Fibroblast of lung (primary cell): ENCODE results near the gene EXOC2. TPM values are rescaled to one million over a fixed set of nuclear protein-coding genes. Genes with fewer than 3 reads are reported as not detected.

Source experiments
- DNase-seq, 2 donors: peaks; one replicate each; pipeline versions ENCODE4 v3.0.0 to v3.0.0-alpha.2; 2010; ENCODE audit warnings: low read depth in 2 of 2
- H2AFZ ChIP-seq: 2 replicates; pipeline ENCODE4 v1.5.1; 2012; ENCODE audit warnings: low read length, control low read depth, inconsistent platforms
- H3K27ac ChIP-seq: 2 replicates; pipeline ENCODE4 v1.5.1; 2011; ENCODE audit warnings: low read length, control low read depth; ENCODE audit not compliant: insufficient read depth
- H3K27me3 ChIP-seq: 2 replicates; pipeline ENCODE4 v1.5.1; 2011; ENCODE audit warnings: mild to moderate bottlenecking, low read length; ENCODE audit not compliant: control insufficient read depth, insufficient read depth
- H3K36me3 ChIP-seq: 2 replicates; pipeline ENCODE4 v1.5.1; 2011; ENCODE audit warnings: low read length; ENCODE audit not compliant: control insufficient read depth, insufficient read depth
- H3K4me1 ChIP-seq: 2 replicates; pipeline ENCODE4 v1.5.1; 2011; ENCODE audit warnings: low read length; ENCODE audit not compliant: control insufficient read depth, insufficient read depth; ENCODE audit errors: extremely low read depth
- H3K4me2 ChIP-seq: 2 replicates; pipeline ENCODE4 v1.5.1; 2011; ENCODE audit warnings: low read length, control low read depth; ENCODE audit not compliant: insufficient read depth; ENCODE audit errors: extremely low read depth
- H3K4me3 ChIP-seq, 4 experiments: fragments of 200-600 bp in 1 of 4; sonication (generic) in 1 of 4; replicated peaks in 1 of 4; 2 replicates each; pipeline ENCODE4 v1.5.1; 2011 to 2016; ENCODE audit warnings: low read length in 4 of 4, low read depth in 3 of 4, mild to moderate bottlenecking in 3 of 4, control low read depth in 2 of 4, inconsistent platforms in 1 of 4, mixed read lengths in 1 of 4; ENCODE audit not compliant: insufficient read depth in 1 of 4; ENCODE audit errors: control extremely low read depth in 1 of 4
- H3K79me2 ChIP-seq: 2 replicates; pipeline ENCODE4 v1.5.1; 2012; ENCODE audit warnings: mild to moderate bottlenecking, low read length, inconsistent platforms; ENCODE audit not compliant: control insufficient read depth, insufficient read depth
- H3K9ac ChIP-seq: 2 replicates; pipeline ENCODE4 v1.5.1; 2011; ENCODE audit warnings: mild to moderate bottlenecking, low read length, control low read depth; ENCODE audit not compliant: insufficient read depth
- H3K9me3 ChIP-seq: 2 replicates; pipeline ENCODE4 v1.5.1; 2012; ENCODE audit warnings: low read depth, low read length; ENCODE audit not compliant: control insufficient read depth, insufficient read depth
- H4K20me1 ChIP-seq: 2 replicates; pipeline ENCODE4 v1.5.1; 2011; ENCODE audit warnings: low read length; ENCODE audit not compliant: control insufficient read depth, insufficient read depth; ENCODE audit errors: extremely low read depth
- CTCF ChIP-seq, 2 donors: IDR thresholded peaks in 1 of 2; conservative IDR thresholded peaks in 1 of 2; 1 replicate in 1 of 2; 2 replicates in 1 of 2; pipeline ENCODE4 v1.5.1; 2011 to 2012; ENCODE audit warnings: low read length in 2 of 2, control low read depth in 1 of 2, inconsistent platforms in 1 of 2, low read depth in 1 of 2, mild to moderate bottlenecking in 1 of 2
- EZH2 ChIP-seq: IDR thresholded peaks from 2 replicates; pipeline ENCODE4 v1.5.1; 2012; ENCODE audit warnings: low read length, control low read depth, mild to moderate bottlenecking; ENCODE audit errors: missing control alignments
- polyA plus RNA-seq, 2 donors: library from polyadenylated mRNA; depleted of rRNA in 1 of 2; stranded (reverse) in 1 of 2; unstranded in 1 of 2; fragments of >200 nt; gene quantifications; 2 replicates each; pipeline ENCODE4 v1.2.1, GENCODE V29; 2011 to 2012; ENCODE audit warnings: missing spikeins in 1 of 2
- total RNA-seq: library from RNA; depleted of rRNA; stranded (reverse); fragments of >200 nt; gene quantifications from 2 replicates; pipeline ENCODE4 v1.2.1, GENCODE V29; 2014

The EXOC2 gene
- total and polyA plus RNA-seq, 2 donors (not counting 1 experiment from before 2014, with no cell fraction given), result 19.7 to 42.3 TPM

- no peak overlapping the region for H2AFZ ChIP-seq
- H3K36me3 ChIP-seq, result peaks cover 2% of the 10 kb centered on the region
- no peaks in the 10 kb centered on the region for H4K20me1 ChIP-seq
- no peak overlapping the region for H3K9ac ChIP-seq
- no peak for DNase-seq
- no peak overlapping the region for H3K4me3 ChIP-seq
- H3K4me1 ChIP-seq, result no peaks in the 10 kb centered on the region
- TF ChIP-seq EZH2 (no peak), CTCF (conservative IDR thresholded peaks at IDR 0.05 in 1 of 2, IDR thresholded peaks at IDR 0.05 in 1 of 2; ENCODE audit: low read depth in 1 of 2, low read length in 2 of 2) (no peak)
- H3K9me3 ChIP-seq, result no peaks in the 10 kb centered on the region
- H3K79me2 ChIP-seq, result no peaks in the 10 kb centered on the region
- no peak overlapping the region for H3K27ac ChIP-seq
- no peaks in the 10 kb centered on the region for H3K27me3 ChIP-seq
- H3K4me2 ChIP-seq, result no peak overlapping the region
Observed at GRCh38 chr6:617456-618100, 75.4 kb downstream of the EXOC2 start.

- no peak for TF ChIP-seq EZH2
- TF ChIP-seq CTCF (conservative IDR thresholded peaks at IDR 0.05 in 1 of 2, IDR thresholded peaks at IDR 0.05 in 1 of 2; ENCODE audit: low read depth in 1 of 2, low read length in 2 of 2), result no peak
- H3K4me3 ChIP-seq, result no peak overlapping the region
Observed at GRCh38 chr6:613981-614380, 79.0 kb downstream of the EXOC2 start.

GRCh38 chr6:611928-612327 lies 81.0 kb downstream of the EXOC2 start:
- Histone ChIP-seq H3K79me2 (no peaks in the 10 kb centered on the region), H3K4me1 (no peaks in the 10 kb centered on the region), H3K9ac (no peak overlapping the region), H3K4me2 (no peak overlapping the region), H3K4me3 (no peak overlapping the region), H3K27me3 (no peaks in the 10 kb centered on the region), H3K9me3 (no peaks in the 10 kb centered on the region), H4K20me1 (no peaks in the 10 kb centered on the region), H3K36me3 (no peaks in the 10 kb centered on the region), H3K27ac (no peak overlapping the region), H2AFZ (no peak overlapping the region)
- no peak for DNase-seq
- TF ChIP-seq CTCF (conservative IDR thresholded peaks at IDR 0.05 in 1 of 2, IDR thresholded peaks at IDR 0.05 in 1 of 2; ENCODE audit: low read depth in 1 of 2, low read length in 2 of 2), result no peak
- TF ChIP-seq EZH2, result no peak

More at GRCh38 chr6:613981-614380, 79.0 kb downstream of the EXOC2 start:
- Histone ChIP-seq H3K9ac (no peak overlapping the region), H3K27me3 (no peaks in the 10 kb centered on the region), H3K36me3 (peaks cover 2% of the 10 kb centered on the region), H3K4me2 (no peak overlapping the region), H3K4me1 (no peaks in the 10 kb centered on the region), H4K20me1 (no peaks in the 10 kb centered on the region), H3K27ac (no peak overlapping the region), H2AFZ (no peak overlapping the region), H3K9me3 (no peaks in the 10 kb centered on the region), H3K79me2 (no peaks in the 10 kb centered on the region)
- DNase-seq, result no peak
